GM19035 (cell line): Measurements from ENCODE around the gene BACH2.
A peak's percentile ranks its signal among the peaks of the same experiment; 100 is the strongest.

Source experiments
- ATAC-seq: cut with Tn5 transposase; IDR thresholded peaks from one replicate; pipeline ENCODE4 v1.9.1; 2021; ENCODE audit not compliant: unreplicated experiment

Gene BACH2

DNA sequence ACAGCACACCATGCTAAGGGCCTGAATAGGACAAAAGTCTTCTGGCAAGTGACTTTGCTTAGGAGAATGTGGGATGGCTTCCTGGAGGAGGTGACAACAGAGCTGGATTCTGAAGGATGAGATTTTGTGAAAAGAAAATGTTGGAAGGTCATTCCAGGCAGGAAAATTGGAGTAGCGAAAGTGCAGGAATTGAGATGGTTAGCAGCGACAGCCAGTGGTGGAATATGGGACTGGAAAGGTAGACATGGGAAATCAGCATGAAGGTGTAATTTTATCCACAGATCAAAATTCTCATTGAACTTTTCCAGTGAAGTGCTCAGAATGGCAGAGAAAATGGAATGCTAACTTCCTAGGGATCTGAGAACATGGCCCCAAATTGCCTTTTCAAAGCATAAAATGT lies 5.7 kb upstream of the BACH2 start:
- ATAC-seq, result no peak

GRCh38 chr6:90301816-90302215 lies 5.2 kb upstream of the BACH2 start:
- ATAC-seq, result no peak

DNA sequence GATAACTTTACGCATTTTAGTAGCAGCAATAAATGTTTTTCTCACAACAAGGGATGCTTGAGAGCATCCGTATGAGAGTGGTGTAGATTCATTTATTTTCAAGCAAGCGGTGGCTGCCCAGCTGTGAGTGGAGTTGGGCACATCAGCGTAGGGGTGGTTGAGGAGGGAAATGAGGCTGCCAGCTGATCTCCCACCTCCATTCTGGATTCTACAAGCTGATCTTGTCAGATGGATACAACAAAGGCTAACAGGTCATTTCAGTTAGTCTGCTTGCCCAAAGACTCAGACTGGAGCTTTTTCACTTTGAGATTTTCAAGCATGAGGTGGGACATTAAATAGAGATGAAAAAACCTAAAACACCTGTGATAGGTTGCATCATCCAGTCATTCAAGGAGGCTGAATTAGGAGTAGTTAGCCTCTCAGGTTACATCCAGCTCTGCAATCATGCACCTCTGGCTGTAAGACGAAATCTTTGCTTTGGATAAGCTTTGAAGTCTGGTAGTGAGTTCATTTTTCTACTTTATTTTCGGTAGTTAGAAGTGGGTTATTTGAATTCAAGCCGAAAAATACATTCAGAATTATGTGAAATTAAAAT lies 1.9 kb upstream of the BACH2 start:
- ATAC-seq, result no peak

DNA sequence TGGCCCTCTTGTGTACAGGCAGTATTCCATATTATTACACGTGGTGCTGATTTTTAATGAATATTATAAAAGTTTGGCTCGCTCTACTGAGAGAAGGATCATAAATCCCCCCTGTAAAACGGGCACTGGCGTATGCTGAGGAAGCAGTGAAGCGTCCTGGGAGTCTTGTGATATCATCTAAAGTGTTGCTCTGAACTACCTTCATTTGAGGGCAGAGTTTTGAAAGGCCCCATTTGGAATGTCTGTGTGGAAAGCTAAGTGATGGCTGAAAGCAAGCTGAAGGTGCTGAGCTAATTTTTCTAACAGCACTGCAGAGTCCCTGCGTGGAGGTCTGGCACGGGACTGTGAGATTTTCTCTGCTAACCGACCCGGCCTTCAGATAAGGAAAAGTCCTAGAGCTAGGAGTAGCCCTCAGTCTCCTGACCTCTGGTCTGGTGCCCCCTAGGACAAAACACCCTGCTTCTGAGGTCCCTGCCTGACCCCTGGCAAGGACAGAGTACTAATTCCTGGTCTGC lies 1.3 kb upstream of the BACH2 start:
- no peak for ATAC-seq

DNA sequence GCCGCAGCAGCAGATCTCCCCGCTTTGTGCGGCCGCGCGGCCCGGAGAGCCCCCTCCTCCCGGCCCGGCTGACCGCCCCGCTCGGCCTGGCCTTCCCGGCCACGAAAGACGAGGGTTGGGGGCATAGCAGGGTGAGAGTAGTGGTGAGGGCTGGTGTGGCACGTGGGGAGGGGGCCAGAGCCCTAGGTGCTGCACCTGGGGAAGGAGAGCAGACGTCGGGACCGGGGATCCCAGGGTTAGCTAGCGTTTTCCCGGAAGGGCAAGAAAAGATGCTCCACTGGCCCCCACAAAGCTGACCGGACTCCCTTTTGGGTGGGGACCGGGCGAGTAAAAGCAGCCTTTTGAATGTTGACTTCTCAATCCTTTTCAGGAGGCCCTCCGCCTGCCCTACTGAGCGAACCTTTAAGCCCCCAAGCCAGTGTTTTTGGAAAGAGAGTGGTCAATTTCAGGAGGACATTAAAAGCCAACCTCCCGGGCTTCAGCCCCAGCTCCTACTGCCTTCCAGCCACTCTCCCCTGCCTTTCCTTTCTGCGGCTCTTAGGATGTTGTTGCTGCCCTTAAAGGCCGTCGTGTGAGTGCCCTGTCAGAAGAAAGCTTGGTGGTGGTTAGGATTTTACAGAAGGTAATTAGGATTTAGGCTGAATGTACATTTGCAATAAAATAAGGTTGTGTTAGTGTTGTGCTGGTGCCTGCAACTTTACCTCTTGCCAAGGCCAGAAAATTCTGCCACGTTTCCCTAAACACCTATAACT lies 648 bp upstream of the BACH2 start:
- ATAC-seq, result no peak

GRCh38 chr6:90295854-90296340 lies 746 bp downstream of the BACH2 start:
- peak; percentile 38 for ATAC-seq

DNA sequence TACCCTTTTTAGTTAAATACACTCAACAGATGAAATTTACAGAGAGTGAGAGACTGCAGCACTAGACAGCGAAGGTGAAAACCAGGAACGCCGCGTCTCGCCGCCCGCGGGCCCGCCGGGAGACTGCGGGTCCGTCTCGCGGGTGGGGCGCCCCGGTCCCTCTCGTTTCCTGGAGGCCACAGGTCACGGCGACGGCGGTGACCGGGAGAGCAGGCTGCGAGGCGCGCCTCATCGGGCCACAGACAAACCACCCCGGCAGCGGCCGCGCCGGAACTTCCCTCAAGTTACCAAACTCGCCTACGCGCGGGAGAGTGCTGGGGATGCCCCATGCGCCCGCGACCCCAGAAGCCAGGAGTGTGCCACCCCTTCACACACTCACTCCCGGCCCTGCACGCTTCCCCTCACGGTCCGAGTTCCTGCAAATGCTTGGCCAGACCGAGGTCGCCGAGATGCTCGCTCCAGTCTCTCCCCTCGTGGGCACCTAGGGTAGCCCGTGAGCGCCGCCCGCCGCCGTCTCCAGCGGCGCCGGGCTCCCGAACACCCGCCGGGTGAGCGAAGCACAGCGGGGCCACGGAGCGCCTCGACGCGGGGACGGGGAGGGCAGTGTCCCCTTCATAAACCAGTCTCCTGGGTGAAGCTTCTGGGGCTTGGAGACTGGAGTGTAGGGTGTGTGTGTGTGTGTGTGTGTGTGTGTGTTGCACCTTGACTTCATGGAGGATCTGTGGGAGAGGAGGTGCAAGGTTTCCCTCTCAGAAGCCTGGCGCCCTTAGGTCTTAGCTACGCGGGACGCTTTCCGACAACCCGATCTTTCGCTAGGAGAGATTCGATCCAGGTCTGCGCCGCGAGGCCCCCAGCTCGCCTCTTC lies 1.4 kb downstream of the BACH2 start:
- ATAC-seq, result peak; percentile 35

DNA sequence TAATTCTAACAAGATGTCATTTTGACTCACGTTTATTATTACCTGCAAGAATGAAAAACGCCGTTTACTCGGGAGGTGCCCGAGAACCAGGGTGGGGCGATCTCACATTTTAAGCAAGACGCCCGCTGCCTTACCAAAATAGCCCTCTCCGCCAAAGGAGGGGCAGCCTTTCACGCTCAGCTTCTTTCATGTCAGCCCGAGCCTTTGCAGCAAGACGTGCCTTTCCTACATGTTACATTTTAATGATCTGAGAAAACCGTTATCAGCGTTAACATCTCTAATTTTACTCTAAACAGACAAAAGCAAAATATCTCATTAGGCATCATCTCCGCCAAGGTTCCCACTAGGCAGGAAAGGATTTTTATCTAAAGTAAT lies 2.0 kb downstream of the BACH2 start:
- ATAC-seq, result no peak

DNA sequence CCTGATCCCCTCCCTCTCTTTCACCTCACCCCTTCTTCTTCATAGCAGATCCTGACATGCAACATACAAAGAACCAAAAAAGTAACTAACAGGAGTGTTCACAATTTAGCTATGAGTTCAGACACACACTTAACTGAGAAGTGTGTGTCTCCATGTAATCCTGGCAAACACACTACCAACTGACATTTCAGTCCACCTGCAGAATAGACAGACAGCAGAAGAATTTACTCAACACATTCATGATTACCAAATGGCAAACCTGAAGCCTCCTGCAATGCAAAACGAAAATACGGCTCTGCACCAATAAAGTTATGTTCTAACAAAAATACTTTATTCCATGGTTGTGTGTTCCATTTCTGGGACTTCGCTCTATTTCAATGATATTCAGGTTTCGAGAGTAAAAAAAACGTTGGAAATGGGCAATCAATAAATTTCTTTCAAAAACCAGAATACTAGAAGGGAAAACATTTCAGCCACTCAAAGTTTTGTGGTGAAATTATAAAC lies 2.6 kb downstream of the BACH2 start:
- ATAC-seq, result no peak

DNA sequence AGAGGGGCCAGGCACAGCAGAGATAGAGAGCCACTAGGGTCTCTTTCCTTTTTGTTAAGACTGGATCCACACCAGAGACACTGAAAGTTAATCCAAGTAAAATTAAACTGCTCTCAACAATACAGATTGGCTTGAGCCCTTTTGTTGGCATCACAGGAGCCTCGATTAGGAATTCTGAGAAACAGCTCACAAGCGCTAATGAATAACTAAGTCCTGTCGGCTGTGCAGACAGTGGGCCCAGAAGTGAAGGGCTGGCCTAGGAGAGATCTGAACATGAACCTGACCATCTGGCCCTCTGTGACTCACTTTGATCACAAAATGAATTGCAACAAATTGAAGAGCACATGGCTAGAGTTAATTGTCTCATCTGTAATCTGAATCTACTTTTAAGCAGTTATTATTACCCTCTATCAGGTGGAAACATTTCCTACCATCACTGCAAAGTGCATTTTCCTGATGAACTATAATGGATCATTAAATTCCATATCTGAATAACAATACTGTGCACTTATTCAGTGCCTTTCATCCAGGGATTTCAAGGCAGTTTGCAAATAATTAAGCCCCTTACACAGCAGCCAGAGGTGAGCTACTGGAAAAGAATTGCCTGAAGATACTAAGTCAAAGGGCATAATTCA lies 3.2 kb downstream of the BACH2 start:
- ATAC-seq, result no peak

DNA sequence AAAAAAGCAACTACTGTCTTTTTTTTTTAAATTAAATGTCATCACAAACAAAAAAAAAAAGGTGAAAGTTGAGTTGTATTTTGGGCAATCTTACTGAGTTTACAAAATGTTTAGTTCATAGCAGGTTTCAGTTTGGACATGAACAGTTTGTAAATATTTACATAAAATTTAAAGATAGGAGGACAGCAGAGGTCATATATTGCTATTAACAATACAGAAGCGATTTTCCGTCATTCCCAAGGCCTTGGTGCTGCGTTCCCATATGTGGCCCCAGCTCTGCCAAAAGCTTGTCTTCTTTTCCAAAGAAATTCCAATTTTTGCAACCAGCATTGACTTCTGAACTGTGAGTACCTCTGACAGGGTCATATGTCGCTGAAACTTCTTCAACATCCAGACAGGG lies 5.1 kb downstream of the BACH2 start:
- ATAC-seq, result no peak

DNA sequence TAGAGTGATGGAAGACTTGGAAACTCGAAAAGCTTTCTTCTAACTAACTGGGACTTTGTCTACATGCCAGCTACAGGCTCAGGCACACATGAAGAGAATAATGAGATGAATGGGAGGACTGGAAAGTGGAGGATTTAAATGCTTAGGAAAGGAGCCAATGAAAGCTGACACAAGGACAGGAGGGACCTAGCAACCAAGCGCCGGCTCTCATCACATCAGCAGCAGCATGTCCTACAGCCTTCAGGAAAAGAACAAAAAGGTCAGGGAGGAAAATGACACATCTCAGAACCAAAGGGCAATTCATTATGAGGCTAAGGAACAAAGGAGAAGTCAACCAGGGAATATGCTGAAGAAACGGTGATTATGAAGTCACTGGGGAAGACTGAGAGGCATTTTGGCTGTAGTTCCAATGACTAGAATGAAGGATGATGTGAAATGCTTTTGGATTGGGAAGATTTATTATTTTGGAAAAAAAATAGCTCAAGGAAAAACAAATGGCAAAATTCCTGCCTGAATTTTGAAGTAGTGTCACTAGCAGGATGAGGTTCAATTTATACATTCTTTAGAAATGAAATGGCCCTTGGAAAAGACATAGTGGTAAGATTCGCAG lies 5.7 kb downstream of the BACH2 start:
- no peak for ATAC-seq

GRCh38 chr6:90289902-90290301 lies 6.7 kb downstream of the BACH2 start:
- no peak for ATAC-seq

GRCh38 chr6:90288404-90288803 lies 8.2 kb downstream of the BACH2 start:
- ATAC-seq, result no peak

GRCh38 chr6:90286884-90287488 lies 9.7 kb downstream of the BACH2 start:
- ATAC-seq, result no peak

GRCh38 chr6:90285611-90286381 lies 10.8 kb downstream of the BACH2 start:
- peak; percentile 63 for ATAC-seq

DNA sequence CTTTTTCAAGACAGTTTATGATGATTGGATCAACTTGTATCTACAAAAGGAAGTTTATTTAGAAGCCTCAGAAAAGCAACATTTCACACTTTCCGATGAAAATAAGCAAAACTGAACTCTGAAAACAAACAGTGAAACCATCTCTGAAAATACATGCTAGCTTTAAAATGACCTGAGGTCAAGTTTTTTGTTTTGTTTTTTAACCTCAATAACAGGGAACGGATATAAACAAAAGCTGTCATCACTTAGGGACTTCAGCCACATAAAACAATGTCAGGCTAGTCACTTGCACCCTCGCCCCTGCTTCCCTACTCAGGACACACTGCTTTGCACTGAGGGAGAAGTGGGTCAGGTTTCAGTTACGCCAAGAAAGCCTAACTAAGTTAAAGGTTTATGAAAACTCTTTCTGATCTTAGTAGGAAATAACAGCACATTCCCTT lies 11.6 kb downstream of the BACH2 start:
- peak; percentile 52 for ATAC-seq

DNA sequence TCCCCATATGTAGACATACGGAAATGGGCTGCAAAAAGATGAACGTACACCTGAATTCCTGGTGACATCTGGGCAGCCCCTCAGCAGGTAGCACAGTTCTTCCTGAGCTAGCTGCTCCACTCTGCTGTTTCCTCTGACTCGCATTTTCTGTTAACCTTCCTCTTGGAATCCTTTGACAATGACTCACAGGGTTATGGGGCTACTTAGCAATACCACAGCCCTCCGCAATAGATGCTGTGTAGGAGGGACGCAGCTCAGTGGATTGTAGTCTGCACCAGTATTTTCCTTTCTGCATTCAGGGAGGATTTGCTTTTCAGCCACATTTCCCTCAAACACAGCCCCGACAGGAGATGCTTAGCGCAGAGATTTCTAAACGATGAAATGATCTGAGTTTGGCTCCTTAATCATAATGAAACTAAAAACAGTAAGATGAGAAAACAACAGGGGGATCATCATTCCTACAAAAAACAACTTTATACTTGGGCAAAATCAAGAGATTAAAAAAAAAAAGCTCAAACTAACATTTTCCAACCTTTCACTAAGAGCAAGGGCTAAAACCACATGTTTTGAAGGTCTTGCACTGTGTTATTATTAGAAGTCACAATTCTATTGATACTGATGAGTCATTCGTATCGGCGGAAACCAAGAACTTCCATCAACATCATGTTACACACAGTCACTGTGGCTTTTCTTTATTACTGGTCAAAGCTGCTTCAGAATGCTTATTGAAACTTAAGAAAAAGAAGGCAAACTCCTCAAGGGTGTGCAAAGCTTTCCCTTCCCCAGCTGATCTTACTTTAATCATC lies 12.2 kb downstream of the BACH2 start:
- ATAC-seq, result peak; percentile 83
